SW480 (cell line): ENCODE data around the gene MUC4.
"Not testable (repeated sequence)": the region's sequence is repeated elsewhere in the genome, so short reads cannot be mapped to it uniquely, and the experiment has no call there.

Experiments
- DNase-seq: peaks from one replicate; pipeline ENCODE4 v3.0.0-alpha.2; 2016; ENCODE audit warnings: low spot score

Gene MUC4

GRCh38 chr3:195744437-195744836 is 67.3 kb downstream of the MUC4 start:
- no peak for DNase-seq

GRCh38 chr3:195739561-195740111 is 72.1 kb downstream of the MUC4 start:
- no peak for DNase-seq

GRCh38 chr3:195738274-195739044 is 73.3 kb downstream of the MUC4 start:
- DNase-seq = no peak

- DNase-seq = not testable (repeated sequence)
These were observed 73.9 kb downstream of the MUC4 start for GRCh38 chr3:195737782-195738181.

- no peak for DNase-seq
These were observed 74.8 kb downstream of the MUC4 start for GRCh38 chr3:195736866-195737490.

- DNase-seq = no peak
These were observed 76.6 kb downstream of the MUC4 start for GRCh38 chr3:195735036-195735695.

GRCh38 chr3:195732940-195733339 is 78.8 kb downstream of the MUC4 start:
- no peak for DNase-seq

GRCh38 chr3:195731356-195731905 is 80.3 kb downstream of the MUC4 start:
- no peak for DNase-seq

GRCh38 chr3:195729476-195730251 is 82.1 kb downstream of the MUC4 start:
- no peak for DNase-seq

GRCh38 chr3:195728789-195729188 is 82.9 kb downstream of the MUC4 start:
- DNase-seq = not testable (repeated sequence)

- no peak for DNase-seq
These were observed 84.0 kb downstream of the MUC4 start for GRCh38 chr3:195727606-195728195.

GRCh38 chr3:195725916-195726740 is 85.6 kb downstream of the MUC4 start:
- DNase-seq = not testable (repeated sequence)

GRCh38 chr3:195724363-195724762 is 87.4 kb downstream of the MUC4 start:
- not testable (repeated sequence) for DNase-seq

GRCh38 chr3:195722996-195723345 is 88.8 kb downstream of the MUC4 start:
- DNase-seq = not testable (repeated sequence)

GRCh38 chr3:195722139-195722995 is 89.4 kb downstream of the MUC4 start:
- not testable (repeated sequence) for DNase-seq

GRCh38 chr3:195720831-195721506 is 90.8 kb downstream of the MUC4 start, which contains the start of gene MUC20:
Gene MUC20 (plus strand): TSS chr3:195720978. CDS start chr3:195721008, 30 bp downstream.
- DNase-seq = not testable (repeated sequence)

- DNase-seq = not testable (repeated sequence)
These were observed 92.0 kb downstream of the MUC4 start for GRCh38 chr3:195719514-195720254.

- DNase-seq = no peak
These were observed 93.2 kb downstream of the MUC4 start for GRCh38 chr3:195718477-195718984.
